WERI-Rb-1 (cell line): ENCODE data around the gene C4B.

Experiments
- DNase-seq: peaks from one replicate; pipeline ENCODE4 v3.0.0-alpha.2; 2020
- H3K27ac ChIP-seq: fragments of 250-450 bp; sonication (Bioruptor Pico); 2 replicates; pipeline ENCODE4 v1.5.1; 2020; ENCODE audit warnings: mild to moderate bottlenecking, moderate library complexity
- H3K27me3 ChIP-seq: fragments of 250-450 bp; sonication (Bioruptor Pico); 2 replicates; pipeline ENCODE4 v1.5.1; 2021; ENCODE audit warnings: mild to moderate bottlenecking, low read depth, moderate library complexity; ENCODE audit not compliant: insufficient read depth, severe bottlenecking
- H3K36me3 ChIP-seq: fragments of 250-450 bp; sonication (Bioruptor Pico); 2 replicates; pipeline ENCODE4 v1.5.1; 2020; ENCODE audit warnings: mild to moderate bottlenecking, moderate library complexity
- H3K4me3 ChIP-seq: 2 replicates; pipeline ENCODE4 v1.5.1; 2011; ENCODE audit warnings: low read depth, mild to moderate bottlenecking, control low read depth, low read length
- H3K9me3 ChIP-seq: fragments of 250-450 bp; sonication (Bioruptor Pico); 2 replicates; pipeline ENCODE4 v1.5.1; 2021; ENCODE audit warnings: mild to moderate bottlenecking, moderate library complexity; ENCODE audit not compliant: severe bottlenecking
- TF ChIP-seq, protein P1 (sequence below): IDR thresholded peaks from 2 replicates; pipeline ENCODE4 v1.5.1; 2011; ENCODE audit warnings: low read depth, mild to moderate bottlenecking, control low read depth, inconsistent platforms, low read length

C4B gene

DNA sequence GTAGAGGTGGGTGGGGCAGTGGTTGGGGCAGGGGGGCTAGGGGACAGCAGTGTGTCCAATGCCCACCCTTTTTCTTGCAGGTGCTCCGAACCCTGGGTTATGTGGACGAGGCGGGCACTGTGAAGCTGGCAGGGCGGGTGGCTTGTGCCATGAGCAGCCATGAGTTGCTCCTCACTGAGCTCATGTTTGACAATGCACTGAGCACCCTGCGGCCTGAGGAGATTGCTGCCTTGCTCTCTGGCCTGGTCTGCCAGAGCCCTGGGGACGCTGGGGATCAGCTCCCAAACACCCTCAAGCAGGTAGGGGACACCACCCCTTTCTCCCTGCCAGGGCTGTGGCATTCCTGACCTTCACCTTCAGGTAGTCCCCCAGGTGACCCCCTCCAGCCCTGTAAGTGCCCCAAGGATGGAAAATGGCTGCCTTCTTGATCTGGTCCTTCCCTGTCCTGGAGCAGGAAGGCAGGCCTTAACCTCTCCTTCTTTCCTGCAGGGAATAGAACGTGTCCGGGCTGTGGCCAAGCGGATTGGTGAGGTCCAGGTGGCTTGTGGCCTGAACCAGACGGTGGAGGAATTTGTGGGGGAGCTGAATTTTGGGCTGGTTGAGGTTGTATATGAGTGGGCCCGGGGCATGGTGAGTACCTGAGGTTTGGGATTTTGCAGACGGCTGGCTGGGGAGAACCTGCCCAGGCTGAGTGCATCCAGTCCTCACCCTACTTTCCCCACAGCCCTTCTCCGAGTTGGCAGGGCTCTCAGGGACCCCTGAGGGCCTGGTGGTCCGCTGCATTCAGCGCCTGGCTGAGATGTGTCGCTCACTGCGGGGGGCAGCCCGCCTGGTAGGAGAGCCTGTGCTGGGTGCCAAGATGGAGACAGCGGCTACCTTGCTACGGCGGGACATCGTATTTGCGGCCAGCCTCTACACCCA, 45.5 kb upstream of the C4B start:
- H3K36me3 ChIP-seq: peaks cover 72% of the 10 kb centered on the region
- DNase-seq: no peak
- no peaks in the 10 kb centered on the region for H3K27me3 ChIP-seq
- H3K27ac ChIP-seq: no peak overlapping the region
- TF ChIP-seq, protein P1, sequence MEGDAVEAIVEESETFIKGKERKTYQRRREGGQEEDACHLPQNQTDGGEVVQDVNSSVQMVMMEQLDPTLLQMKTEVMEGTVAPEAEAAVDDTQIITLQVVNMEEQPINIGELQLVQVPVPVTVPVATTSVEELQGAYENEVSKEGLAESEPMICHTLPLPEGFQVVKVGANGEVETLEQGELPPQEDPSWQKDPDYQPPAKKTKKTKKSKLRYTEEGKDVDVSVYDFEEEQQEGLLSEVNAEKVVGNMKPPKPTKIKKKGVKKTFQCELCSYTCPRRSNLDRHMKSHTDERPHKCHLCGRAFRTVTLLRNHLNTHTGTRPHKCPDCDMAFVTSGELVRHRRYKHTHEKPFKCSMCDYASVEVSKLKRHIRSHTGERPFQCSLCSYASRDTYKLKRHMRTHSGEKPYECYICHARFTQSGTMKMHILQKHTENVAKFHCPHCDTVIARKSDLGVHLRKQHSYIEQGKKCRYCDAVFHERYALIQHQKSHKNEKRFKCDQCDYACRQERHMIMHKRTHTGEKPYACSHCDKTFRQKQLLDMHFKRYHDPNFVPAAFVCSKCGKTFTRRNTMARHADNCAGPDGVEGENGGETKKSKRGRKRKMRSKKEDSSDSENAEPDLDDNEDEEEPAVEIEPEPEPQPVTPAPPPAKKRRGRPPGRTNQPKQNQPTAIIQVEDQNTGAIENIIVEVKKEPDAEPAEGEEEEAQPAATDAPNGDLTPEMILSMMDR: no peak
- H3K9me3 ChIP-seq: no peaks in the 10 kb centered on the region
- H3K4me3 ChIP-seq: no peak overlapping the region

DNA sequence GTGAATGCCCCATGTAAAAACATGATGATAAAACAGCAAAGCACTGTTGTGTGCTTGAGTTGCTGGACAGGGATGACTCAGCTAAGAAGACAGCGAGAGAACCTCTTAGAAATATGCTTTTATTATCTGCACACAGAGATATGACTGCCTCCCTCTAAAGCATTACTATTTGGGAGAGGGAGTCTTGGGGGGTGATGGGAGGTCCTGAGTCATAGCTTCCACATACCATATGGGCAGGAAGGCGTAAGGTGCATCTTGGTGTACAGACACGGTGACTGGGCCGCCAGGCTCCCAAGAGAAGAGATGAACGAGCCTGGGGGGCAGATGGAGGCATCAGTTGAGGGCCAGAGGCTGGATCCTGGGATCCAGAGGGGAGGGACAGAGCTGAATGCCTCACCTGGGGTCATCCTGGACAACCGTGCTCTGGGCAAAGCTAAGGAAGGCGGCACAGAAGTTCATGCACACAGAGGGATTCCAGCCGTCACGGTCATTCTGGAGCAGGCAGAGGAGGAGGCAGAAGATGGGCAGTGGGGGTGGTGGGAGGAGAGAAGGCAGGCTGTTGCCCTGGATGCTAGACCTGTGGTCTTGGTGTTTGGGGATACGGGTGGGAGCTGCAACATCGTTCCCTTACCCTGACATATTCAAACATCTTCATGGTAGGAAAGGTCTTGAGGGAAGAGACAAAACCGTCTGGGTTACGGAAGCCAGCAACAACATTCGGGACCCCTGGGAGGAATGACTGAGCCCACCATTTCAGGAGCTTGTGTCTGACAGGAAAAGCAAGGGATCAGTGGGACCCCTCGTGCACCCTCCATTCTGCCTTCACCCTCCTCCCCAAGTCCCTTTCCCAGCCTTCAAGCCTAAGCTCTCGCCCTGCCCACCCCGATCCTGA, 44.6 kb upstream of the C4B start:
- Histone ChIP-seq H3K9me3 (no peaks in the 10 kb centered on the region), H3K27me3 (no peaks in the 10 kb centered on the region), H3K36me3 (peaks cover 68% of the 10 kb centered on the region), H3K4me3 (no peak overlapping the region), H3K27ac (no peak overlapping the region)
- no peak for DNase-seq
- TF ChIP-seq, protein P1: no peak

DNA sequence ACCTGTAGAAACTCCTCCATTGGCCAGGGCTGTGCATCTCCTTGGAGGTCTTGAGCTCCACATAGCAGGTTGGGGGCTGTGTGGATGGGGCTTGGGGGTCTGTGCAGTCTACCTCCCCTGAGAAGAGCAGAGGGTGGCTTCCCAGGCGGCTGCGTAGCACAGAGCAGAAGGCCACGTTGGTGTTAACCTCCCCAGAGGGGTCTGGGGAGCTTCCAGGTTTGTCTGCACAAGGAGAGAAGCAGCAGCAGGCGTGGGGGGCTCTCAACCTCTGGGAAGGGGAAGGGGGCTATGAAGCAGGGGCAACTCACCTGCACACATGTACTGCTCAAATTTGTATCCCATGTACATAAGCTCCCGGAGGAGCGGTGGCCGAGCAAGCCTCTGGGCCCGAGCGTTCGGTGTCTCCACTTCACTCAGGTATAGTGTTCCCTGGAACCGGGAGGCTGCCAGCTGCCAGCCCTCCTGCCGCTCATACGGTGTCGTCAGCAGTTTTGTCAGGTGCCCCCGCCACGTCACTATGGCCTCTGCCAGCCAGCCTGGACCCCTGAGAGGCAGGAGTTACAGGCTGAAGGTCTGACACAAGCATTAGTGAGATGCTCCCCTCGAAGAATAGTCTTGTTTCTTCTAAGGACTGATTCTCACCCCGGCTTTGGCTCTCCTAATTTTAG, 43.9 kb upstream of the C4B start:
- Histone ChIP-seq H3K27ac (peak overlapping the region; percentile 98), H3K36me3 (peaks cover 61% of the 10 kb centered on the region), H3K9me3 (no peaks in the 10 kb centered on the region), H3K27me3 (no peaks in the 10 kb centered on the region), H3K4me3 (peak overlapping the region; percentile 65)
- no peak for DNase-seq
- TF ChIP-seq, protein P1: no peak

DNA sequence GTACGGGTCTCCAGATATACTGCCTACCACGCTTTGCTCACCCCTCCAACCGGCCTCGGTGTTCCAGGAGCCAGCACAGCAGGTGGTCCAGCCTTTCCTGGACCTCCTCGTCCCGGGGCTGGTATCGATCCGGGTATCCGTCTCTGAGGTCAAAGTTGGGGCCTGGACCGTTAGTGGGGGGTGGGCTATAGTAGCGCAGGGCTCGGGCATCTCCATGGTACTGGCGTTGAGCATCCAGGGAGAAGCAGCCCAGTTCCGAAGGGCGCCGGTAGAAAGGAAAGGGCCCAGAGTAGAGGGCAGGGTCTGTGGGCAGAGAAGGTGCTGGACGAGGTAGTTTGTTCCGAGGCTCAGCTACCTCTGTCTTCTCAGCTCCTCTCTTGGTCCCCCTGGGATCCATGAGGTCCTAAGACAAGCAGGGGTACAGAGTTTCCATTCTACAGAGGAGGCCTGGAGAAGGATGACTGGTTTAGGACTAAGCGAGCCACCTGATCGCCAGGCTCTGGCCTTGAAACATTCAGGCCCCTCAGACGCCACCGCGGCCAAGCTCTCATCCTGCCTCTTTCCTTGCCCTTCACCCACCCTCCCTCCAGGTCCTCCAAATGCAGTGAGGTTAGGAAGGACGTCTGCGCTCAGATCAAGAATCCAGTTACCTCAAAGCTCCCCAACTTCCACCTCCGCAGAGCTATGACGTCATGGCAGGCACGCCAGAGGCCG, 43.2 kb upstream of the C4B start:
- Histone ChIP-seq H3K4me3 (peak overlapping the region; percentile 65), H3K9me3 (no peaks in the 10 kb centered on the region), H3K27ac (peak overlapping the region; percentile 98), H3K36me3 (peaks cover 54% of the 10 kb centered on the region), H3K27me3 (no peaks in the 10 kb centered on the region)
- TF ChIP-seq, protein P1: no peak
- peak; percentile 40 for DNase-seq
